AG04449 (cell line): ENCODE results near the gene SGPP2.

Experiments used
- CTCF ChIA-PET: fragments of 350-600 bp; formaldehyde crosslinking; extraction: SDS; loops from one replicate; lab custom pipeline; 2021; ENCODE audit warnings: antibody characterized with exemption; lab: Yijun Ruan, JAX
- POLR2A ChIA-PET: fragments of 400-600, 350-600 bp; formaldehyde crosslinking; extraction: SDS; loops from one replicate; lab custom pipeline; 2020; ENCODE audit warnings: antibody characterized with exemption, inconsistent platforms; lab: Yijun Ruan, JAX
- DNase-seq: peaks from one replicate; pipeline ENCODE4 v3.0.0-alpha.2; 2010; ENCODE audit warnings: low read depth, low spot score
- H3K4me3 ChIP-seq: 2 replicates; pipeline ENCODE4 v1.5.1; 2011; ENCODE audit warnings: low read depth, mild to moderate bottlenecking, control low read depth, low read length
- CTCF ChIP-seq: IDR thresholded peaks from one replicate; pipeline ENCODE4 v1.5.1; 2011; ENCODE audit warnings: mild to moderate bottlenecking, moderate library complexity, low read length, control low read depth, inconsistent platforms; ENCODE audit not compliant: insufficient read depth; ENCODE audit errors: missing control alignments

SGPP2 gene

GRCh38 chr2:222424729-222425671, 657 bp downstream of the SGPP2 start:
- no peak for TF ChIP-seq CTCF
- ChIA-PET CTCF (no interaction called here), POLR2A (no interaction called here)
- H3K4me3 ChIP-seq, result no peak overlapping the region
- no peak for DNase-seq

GRCh38 chr2:222427646-222428301, 3.4 kb downstream of the SGPP2 start:
- CTCF ChIA-PET, result no interaction called here
- POLR2A ChIA-PET, result no interaction called here
- TF ChIP-seq CTCF, result no peak
- H3K4me3 ChIP-seq, result no peak overlapping the region
- DNase-seq, result no peak

- no peak overlapping the region for H3K4me3 ChIP-seq
- ChIA-PET CTCF (no interaction called here), POLR2A (no interaction called here)
- no peak for DNase-seq
- TF ChIP-seq CTCF, result no peak
Measured at GRCh38 chr2:222430071-222430470, 5.7 kb downstream of the SGPP2 start.

GRCh38 chr2:222430681-222431080, 6.3 kb downstream of the SGPP2 start:
- POLR2A ChIA-PET, result no interaction called here
- H3K4me3 ChIP-seq, result no peak overlapping the region
- TF ChIP-seq CTCF, result no peak
- CTCF ChIA-PET, result no interaction called here
- no peak for DNase-seq

- no peak overlapping the region for H3K4me3 ChIP-seq
- TF ChIP-seq CTCF, result no peak
- no peak for DNase-seq
- ChIA-PET POLR2A (no interaction called here), CTCF (no interaction called here)
Measured at GRCh38 chr2:222431869-222432268, 7.5 kb downstream of the SGPP2 start.
